Measurements from ENCODE around the gene ZBED4.

Gene ZBED4

GRCh38 chr22:49828599-49828965, 25.1 kb upstream of the ZBED4 start:
- Histone ChIP-seq H3K27me3 (ENCODE audit: control insufficient read depth, insufficient read depth, low read length) (no peaks in the 10 kb centered on the region), H3K9ac (ENCODE audit: low read length) (peak overlapping the region; percentile 85), H3K36me3 (ENCODE audit: control insufficient read depth, insufficient read depth, low read length) (peaks cover 1% of the 10 kb centered on the region), H3K9me3 (ENCODE audit: control insufficient read depth, low read length) (no peaks in the 10 kb centered on the region), H3K4me1 (ENCODE audit: control insufficient read depth, insufficient read depth, low read length) (peaks cover 26% of the 10 kb centered on the region), H3K4me3 (ENCODE audit: low read length) (no peak overlapping the region)

- Histone ChIP-seq H3K27me3 (ENCODE audit: control insufficient read depth, insufficient read depth, low read length) (no peaks in the 10 kb centered on the region), H3K4me1 (ENCODE audit: control insufficient read depth, insufficient read depth, low read length) (peaks cover 30% of the 10 kb centered on the region), H3K36me3 (ENCODE audit: control insufficient read depth, insufficient read depth, low read length) (no peaks in the 10 kb centered on the region), H3K4me3 (ENCODE audit: low read length) (no peak overlapping the region), H3K9me3 (ENCODE audit: control insufficient read depth, low read length) (no peaks in the 10 kb centered on the region), H3K9ac (ENCODE audit: low read length) (no peak overlapping the region)
These were observed 24.4 kb upstream of the ZBED4 start for GRCh38 chr22:49829044-49829853.

DNA sequence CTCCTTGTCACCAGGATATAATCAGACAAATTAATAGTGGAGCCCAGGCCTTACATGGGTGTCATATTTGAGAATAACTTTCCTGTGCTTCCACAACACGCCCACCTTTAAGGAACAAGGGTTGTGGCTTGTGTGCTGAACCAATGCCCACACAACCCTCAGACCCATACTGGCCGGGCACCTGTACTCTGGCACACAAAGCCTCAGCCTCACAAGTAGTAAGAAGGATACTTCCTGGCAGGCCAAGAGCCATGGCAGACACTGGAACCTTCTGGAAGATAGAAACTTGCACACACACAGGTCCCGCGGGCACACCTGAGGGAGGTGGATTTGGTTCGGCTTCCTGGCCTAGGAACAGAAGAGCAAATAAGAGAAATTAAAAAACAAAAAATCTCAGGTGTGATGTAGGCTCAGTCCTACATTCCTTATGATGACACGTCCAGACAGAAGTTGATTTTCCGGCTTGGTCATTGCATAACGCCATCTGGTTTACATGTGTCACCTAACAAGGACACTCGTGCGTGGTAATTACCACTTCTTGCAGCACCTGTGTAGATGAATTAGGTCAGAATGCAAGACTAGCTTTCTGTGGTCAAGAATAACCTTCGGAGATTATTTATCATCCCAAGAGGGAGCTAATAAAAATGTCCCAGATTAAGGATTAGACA, 20.2 kb upstream of the ZBED4 start:
- Histone ChIP-seq H3K4me1 (ENCODE audit: control insufficient read depth, insufficient read depth, low read length) (peaks cover 8% of the 10 kb centered on the region), H3K9me3 (ENCODE audit: control insufficient read depth, low read length) (no peaks in the 10 kb centered on the region), H3K36me3 (ENCODE audit: control insufficient read depth, insufficient read depth, low read length) (no peaks in the 10 kb centered on the region), H3K27me3 (ENCODE audit: control insufficient read depth, insufficient read depth, low read length) (no peaks in the 10 kb centered on the region), H3K9ac (ENCODE audit: low read length) (no peak overlapping the region), H3K4me3 (ENCODE audit: low read length) (no peak overlapping the region)

DNA sequence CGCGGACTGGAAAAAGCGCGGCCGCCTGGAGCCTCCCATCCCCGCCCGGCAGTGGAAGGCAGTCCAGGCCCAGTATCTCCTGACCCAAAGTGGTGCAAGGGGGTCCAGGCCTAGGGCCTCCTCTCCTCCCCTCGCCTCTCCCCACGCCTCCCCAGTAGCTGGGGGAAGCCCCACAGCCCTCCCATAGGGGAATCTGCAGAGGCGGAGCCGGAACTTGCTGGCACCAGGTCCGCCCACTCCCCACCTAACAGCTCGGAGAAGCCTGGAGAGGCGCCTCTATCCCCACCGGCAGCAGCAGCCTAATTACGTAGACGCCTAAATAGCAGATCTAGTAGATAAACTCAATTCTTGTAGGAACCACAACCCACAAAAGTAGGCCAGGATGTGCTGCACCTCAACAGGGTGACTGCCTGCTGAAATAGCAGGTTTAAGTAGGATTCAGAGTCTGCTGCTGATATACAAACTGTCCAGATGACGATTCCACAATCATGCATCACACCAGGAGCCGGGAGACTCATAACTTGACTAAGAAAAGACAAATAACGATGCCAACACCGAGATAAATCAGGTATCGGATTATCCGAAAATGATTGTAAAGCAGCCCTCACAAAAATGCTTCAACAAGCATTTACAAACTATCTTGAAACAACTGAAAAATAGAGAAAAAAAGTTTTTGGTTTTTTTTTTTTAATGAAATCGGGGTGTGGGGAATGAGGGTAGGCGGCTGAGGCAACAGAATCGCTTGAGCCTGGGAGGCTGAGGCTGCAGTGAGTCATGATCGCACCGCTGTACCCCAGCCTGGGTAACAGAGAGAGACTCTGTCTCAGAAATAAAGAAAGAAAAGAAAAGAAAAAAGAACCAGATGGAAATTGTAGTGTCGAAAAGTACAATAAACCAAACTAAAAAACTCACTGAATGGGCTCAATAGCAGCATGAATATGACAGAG, 14.6 kb upstream of the ZBED4 start:
- H3K4me1 ChIP-seq (ENCODE audit: control insufficient read depth, insufficient read depth, low read length): peaks cover under 1% of the 10 kb centered on the region
- no peak overlapping the region for H3K4me3 ChIP-seq (ENCODE audit: low read length)
- no peaks in the 10 kb centered on the region for H3K27me3 ChIP-seq (ENCODE audit: control insufficient read depth, insufficient read depth, low read length)
- H3K9ac ChIP-seq (ENCODE audit: low read length): no peak overlapping the region
- no peaks in the 10 kb centered on the region for H3K9me3 ChIP-seq (ENCODE audit: control insufficient read depth, low read length)
- no peaks in the 10 kb centered on the region for H3K36me3 ChIP-seq (ENCODE audit: control insufficient read depth, insufficient read depth, low read length)

DNA sequence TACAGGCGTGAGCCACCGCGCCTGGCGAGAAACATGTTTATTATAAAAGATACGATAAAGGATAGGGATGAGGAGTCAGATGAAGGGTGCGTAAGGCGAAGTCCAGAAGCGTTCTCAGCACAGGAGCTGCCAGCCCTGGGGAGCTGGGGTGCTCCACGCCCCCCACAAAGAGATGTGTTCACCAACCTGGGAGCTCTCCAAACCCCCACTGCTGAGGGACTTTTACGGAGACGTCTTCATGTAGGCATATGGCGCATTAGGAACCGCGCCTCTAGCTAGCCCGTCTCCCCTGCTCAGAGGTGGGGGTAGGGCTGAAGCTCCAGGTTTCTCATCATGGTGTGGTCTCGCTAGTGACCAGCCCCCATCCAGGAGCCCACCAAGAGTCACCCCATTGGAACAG, 8.4 kb upstream of the ZBED4 start:
- Histone ChIP-seq H3K27me3 (ENCODE audit: control insufficient read depth, insufficient read depth, low read length) (peaks cover 45% of the 10 kb centered on the region), H3K36me3 (ENCODE audit: control insufficient read depth, insufficient read depth, low read length) (no peaks in the 10 kb centered on the region), H3K9me3 (ENCODE audit: control insufficient read depth, low read length) (no peaks in the 10 kb centered on the region), H3K4me1 (ENCODE audit: control insufficient read depth, insufficient read depth, low read length) (peaks cover 5% of the 10 kb centered on the region), H3K4me3 (ENCODE audit: low read length) (no peak overlapping the region), H3K9ac (ENCODE audit: low read length) (no peak overlapping the region)

DNA sequence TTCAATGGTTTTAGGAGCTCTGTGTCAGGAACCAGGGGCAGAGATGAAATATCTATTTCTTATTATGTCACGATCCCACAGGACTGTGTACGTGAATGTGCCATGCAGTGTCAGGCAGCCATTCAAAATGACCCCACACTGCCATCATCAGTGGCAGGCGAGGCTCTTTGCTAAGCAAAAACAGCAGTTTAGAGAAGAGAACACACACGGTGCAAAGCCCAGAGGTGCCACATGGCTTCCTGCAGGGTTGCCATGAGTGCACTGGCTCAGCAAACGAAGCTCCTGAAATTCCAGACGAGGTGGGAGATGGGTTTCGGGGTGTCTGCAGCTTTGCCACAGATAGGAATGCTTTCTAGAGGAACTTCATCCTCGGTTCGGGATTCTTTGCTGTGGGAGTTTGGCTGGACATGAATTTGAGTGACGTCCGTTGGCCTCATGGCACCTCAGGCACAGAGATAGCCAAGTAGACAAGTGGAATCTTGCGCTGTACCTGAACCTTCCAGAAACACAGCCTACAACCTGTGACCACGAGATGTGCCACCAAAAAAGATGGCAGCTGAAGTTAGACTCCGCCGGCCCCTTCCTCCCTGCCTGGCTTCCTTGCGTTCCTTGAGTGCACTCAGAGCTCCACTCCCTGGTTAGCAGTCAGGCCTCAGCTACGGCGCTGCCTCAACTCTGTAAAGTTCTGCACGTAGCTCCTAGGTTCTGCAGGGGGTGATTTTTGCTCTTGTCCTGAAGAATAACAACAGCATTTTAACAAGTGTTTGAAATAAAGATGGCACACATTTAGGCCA, 7.8 kb upstream of the ZBED4 start:
- no peaks in the 10 kb centered on the region for H3K9me3 ChIP-seq (ENCODE audit: control insufficient read depth, low read length)
- H3K27me3 ChIP-seq (ENCODE audit: control insufficient read depth, insufficient read depth, low read length): peaks cover 49% of the 10 kb centered on the region
- peaks cover 5% of the 10 kb centered on the region for H3K4me1 ChIP-seq (ENCODE audit: control insufficient read depth, insufficient read depth, low read length)
- no peak overlapping the region for H3K4me3 ChIP-seq (ENCODE audit: low read length)
- no peaks in the 10 kb centered on the region for H3K36me3 ChIP-seq (ENCODE audit: control insufficient read depth, insufficient read depth, low read length)
- H3K9ac ChIP-seq (ENCODE audit: low read length): no peak overlapping the region

- Histone ChIP-seq H3K9me3 (ENCODE audit: control insufficient read depth, low read length) (no peaks in the 10 kb centered on the region), H3K27me3 (ENCODE audit: control insufficient read depth, insufficient read depth, low read length) (peaks cover 49% of the 10 kb centered on the region), H3K4me3 (ENCODE audit: low read length) (no peak overlapping the region), H3K36me3 (ENCODE audit: control insufficient read depth, insufficient read depth, low read length) (no peaks in the 10 kb centered on the region), H3K4me1 (ENCODE audit: control insufficient read depth, insufficient read depth, low read length) (peaks cover 5% of the 10 kb centered on the region), H3K9ac (ENCODE audit: low read length) (no peak overlapping the region)
These were observed 5.6 kb upstream of the ZBED4 start for GRCh38 chr22:49847751-49848689.

GRCh38 chr22:49848690-49849160, 4.9 kb upstream of the ZBED4 start:
- Histone ChIP-seq H3K9ac (ENCODE audit: low read length) (no peak overlapping the region), H3K36me3 (ENCODE audit: control insufficient read depth, insufficient read depth, low read length) (no peaks in the 10 kb centered on the region), H3K27me3 (ENCODE audit: control insufficient read depth, insufficient read depth, low read length) (peaks cover 49% of the 10 kb centered on the region), H3K4me3 (ENCODE audit: low read length) (no peak overlapping the region), H3K9me3 (ENCODE audit: control insufficient read depth, low read length) (no peaks in the 10 kb centered on the region), H3K4me1 (ENCODE audit: control insufficient read depth, insufficient read depth, low read length) (peaks cover 5% of the 10 kb centered on the region)

DNA sequence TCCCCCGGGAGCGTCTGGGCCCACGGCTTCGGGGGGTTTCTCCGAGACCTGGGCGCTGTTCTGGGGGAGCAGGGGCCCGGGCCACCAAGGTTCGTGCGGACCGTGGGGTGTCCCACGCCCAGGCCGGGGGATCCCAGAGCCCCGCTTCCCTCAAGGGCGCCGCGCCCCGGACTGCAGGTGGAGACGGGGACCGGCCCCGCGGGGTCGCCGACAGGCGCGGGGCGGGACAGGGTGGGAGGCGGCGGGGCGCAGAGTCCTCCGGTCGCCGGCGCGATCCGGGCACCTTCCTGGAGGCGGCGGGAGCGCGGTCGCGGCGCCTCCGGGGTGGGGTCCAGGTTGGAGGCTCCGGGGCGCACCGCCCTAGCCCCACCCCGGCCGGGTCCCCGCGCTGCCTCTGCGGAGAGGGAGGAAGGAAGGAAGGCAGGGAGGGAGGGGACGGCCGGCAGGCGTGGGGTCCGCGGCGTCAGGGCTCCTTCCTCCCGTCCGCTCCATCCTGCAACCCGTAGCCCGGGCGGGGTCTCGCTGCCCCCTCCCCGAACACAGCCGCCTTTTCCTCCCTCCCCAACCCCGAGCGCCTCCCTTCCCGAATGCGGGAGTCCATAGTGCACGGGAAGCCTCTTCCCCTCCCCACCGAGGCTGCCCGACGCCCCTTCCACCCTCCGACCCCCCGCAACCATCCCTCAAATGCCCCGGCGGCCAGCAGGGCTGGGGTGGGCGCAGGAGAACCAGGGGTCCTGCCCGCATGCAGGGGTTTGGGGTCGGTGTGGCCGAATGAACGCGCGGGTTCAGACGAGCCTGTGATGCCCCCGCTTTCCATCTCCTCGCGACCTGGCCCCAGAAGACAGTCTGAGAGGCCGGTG, 4.3 kb upstream of the ZBED4 start:
- H3K4me3 ChIP-seq (ENCODE audit: low read length): no peak overlapping the region
- peaks cover 49% of the 10 kb centered on the region for H3K27me3 ChIP-seq (ENCODE audit: control insufficient read depth, insufficient read depth, low read length)
- H3K9me3 ChIP-seq (ENCODE audit: control insufficient read depth, low read length): no peaks in the 10 kb centered on the region

More for the DNA sequence above, 4.3 kb upstream of the ZBED4 start:
- Histone ChIP-seq H3K4me1 (ENCODE audit: control insufficient read depth, insufficient read depth, low read length) (peaks cover 5% of the 10 kb centered on the region), H3K9ac (ENCODE audit: low read length) (no peak overlapping the region), H3K36me3 (ENCODE audit: control insufficient read depth, insufficient read depth, low read length) (no peaks in the 10 kb centered on the region)

Measured in mucosa of stomach (tissue), 1 donor.